Loucy (cell line): ENCODE measurements around the gene CPZ.
"Not testable (repeated sequence)": the region's sequence is repeated elsewhere in the genome, so short reads cannot be mapped to it uniquely, and the experiment has no call there.

ENCODE experiments used
- H2AFZ ChIP-seq: fragments of 200-600 bp; sonication (generic); 2 replicates; pipeline ENCODE4 v1.6.0; 2016; ENCODE audit warnings: antibody characterized with exemption, mild to moderate bottlenecking, low read length, moderate library complexity
- H3F3A ChIP-seq: fragments of 200-600 bp; 2 replicates; pipeline ENCODE4 v1.6.0; 2016; ENCODE audit warnings: antibody characterized with exemption, low read depth, mild to moderate bottlenecking
- H3K27me3 ChIP-seq: fragments of 200-600 bp; sonication (generic); 2 replicates; pipeline ENCODE4 v1.6.1; 2014; ENCODE audit warnings: low read length, mild to moderate bottlenecking; ENCODE audit not compliant: insufficient read depth, poor library complexity, severe bottlenecking
- H3K36me3 ChIP-seq: fragments of 200-600 bp; sonication (generic); 2 replicates; pipeline ENCODE4 v1.6.1; 2016; ENCODE audit warnings: low read length; ENCODE audit not compliant: insufficient read depth
- H3K4me1 ChIP-seq: fragments of 200-600 bp; sonication (generic); 2 replicates; pipeline ENCODE4 v1.5.1; 2014; ENCODE audit warnings: low read length, mild to moderate bottlenecking; ENCODE audit not compliant: insufficient read depth, poor library complexity, severe bottlenecking
- H3K4me2 ChIP-seq: fragments of 200-600 bp; sonication (generic); 2 replicates; pipeline ENCODE4 v1.6.0; 2014; ENCODE audit warnings: antibody characterized with exemption, low read length, low read depth, mild to moderate bottlenecking; ENCODE audit not compliant: poor library complexity, severe bottlenecking
- H3K4me3 ChIP-seq: fragments of 200-600 bp; sonication (generic); 2 replicates; pipeline ENCODE4 v1.5.1; 2014; ENCODE audit warnings: low read length, mild to moderate bottlenecking, mixed read lengths; ENCODE audit not compliant: poor library complexity, severe bottlenecking
- H3K79me2 ChIP-seq: fragments of 200-600 bp; sonication (generic); 2 replicates; pipeline ENCODE4 v1.6.1; 2014; ENCODE audit warnings: low read length; ENCODE audit not compliant: insufficient read depth
- H3K9ac ChIP-seq: fragments of 200-600 bp; sonication (generic); 2 replicates; pipeline ENCODE4 v1.6.0; 2014; ENCODE audit warnings: mild to moderate bottlenecking, low read depth, low read length, moderate library complexity; ENCODE audit not compliant: poor library complexity, severe bottlenecking
- H3K9me2 ChIP-seq: fragments of 200-600 bp; sonication (generic); replicated peaks from 2 replicates; pipeline ENCODE4 v1.6.1; 2016; ENCODE audit warnings: low read depth, low read length, mixed read lengths
- H3K9me3 ChIP-seq: fragments of 200-600 bp; sonication (generic); 2 replicates; pipeline ENCODE4 v1.6.1; 2014; ENCODE audit warnings: mild to moderate bottlenecking, antibody characterized with exemption, low read length, low read depth; ENCODE audit not compliant: insufficient read depth
- H4K20me1 ChIP-seq: fragments of 200-600 bp; sonication (generic); 2 replicates; pipeline ENCODE4 v1.6.0; 2014; ENCODE audit warnings: antibody characterized with exemption, low read length, mild to moderate bottlenecking; ENCODE audit not compliant: insufficient read depth, poor library complexity, severe bottlenecking
- CTCF ChIP-seq: fragments of 200-600 bp; sonication (generic); conservative IDR thresholded peaks from 2 replicates; pipeline ENCODE4 v1.5.1; 2014; ENCODE audit warnings: mild to moderate bottlenecking, antibody characterized with exemption, low read length
- EZH2phosphoT487 ChIP-seq: fragments of 200-600 bp; IDR thresholded peaks from 2 replicates; pipeline ENCODE4 v1.6.1; 2018; ENCODE audit warnings: antibody characterized with exemption, mild to moderate bottlenecking, moderate library complexity, borderline replicate concordance

Gene CPZ

DNA sequence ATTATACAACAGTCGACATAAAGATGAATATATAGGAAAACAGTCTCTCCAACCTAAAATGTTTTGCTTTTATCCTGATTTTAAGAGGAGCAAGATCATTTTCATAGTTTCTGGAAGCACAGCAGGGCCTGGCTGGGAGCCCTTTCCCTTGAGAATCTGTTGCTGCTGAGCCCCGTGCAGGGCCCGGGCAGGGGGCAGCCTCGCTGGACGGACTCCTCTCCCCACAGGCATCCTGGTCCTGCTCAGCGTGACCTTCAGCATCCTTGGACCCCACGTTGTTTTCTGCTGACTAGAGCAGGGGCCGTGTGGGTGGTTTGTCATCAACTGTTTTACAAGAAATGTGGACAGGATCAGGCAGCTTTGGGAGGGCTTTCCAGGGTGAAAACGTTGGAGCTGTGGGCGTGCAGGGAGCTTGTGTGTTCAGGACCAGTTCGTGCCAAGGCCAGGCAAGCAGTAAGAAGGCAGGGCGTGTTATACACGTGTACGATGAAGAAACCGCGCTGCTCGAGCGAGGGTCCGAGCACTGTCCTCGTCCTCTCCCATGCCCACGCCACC is 25.0 kb downstream of the CPZ start:
- Histone ChIP-seq H2AFZ (no peak overlapping the region), H3F3A (no peaks in the 10 kb centered on the region), H3K4me3 (no peak overlapping the region), H3K4me2 (no peak overlapping the region), H3K9ac (no peak overlapping the region), H3K9me2 (no peaks in the 10 kb centered on the region), H3K4me1 (no peaks in the 10 kb centered on the region), H3K27me3 (no peaks in the 10 kb centered on the region), H3K36me3 (no peaks in the 10 kb centered on the region), H3K9me3 (peaks cover 8% of the 10 kb centered on the region; the same call in 1 of the 2 replicates), H4K20me1 (no peaks in the 10 kb centered on the region), H3K79me2 (no peaks in the 10 kb centered on the region)
- no peak for TF ChIP-seq EZH2phosphoT487
- no peak for TF ChIP-seq CTCF

DNA sequence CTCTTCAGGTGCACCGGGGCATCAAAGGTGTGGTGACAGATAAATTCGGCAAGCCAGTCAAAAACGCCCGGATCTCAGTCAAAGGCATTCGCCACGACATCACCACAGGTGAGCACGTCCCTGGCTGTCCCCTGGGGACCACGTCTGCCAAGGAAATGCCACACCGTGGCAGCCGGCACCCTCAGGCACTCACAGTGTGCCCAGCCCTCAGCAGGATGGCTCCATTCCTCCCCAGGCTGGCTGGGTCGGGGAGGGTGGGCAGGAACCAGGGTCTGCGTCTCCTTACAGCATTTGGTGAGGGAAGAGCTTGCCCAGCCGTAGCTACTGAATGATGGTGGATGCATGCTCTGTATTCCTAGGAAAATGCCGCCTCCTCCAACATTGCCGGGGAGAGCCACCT is 25.9 kb downstream of the CPZ start:
- H3K36me3 ChIP-seq: no peaks in the 10 kb centered on the region
- peaks cover 8% of the 10 kb centered on the region; the same call in 1 of the 2 replicates for H3K9me3 ChIP-seq
- H3K4me3 ChIP-seq: no peak overlapping the region
- no peak overlapping the region for H2AFZ ChIP-seq
- H3K4me1 ChIP-seq: no peaks in the 10 kb centered on the region
- no peaks in the 10 kb centered on the region for H3K79me2 ChIP-seq
- H3K4me2 ChIP-seq: no peak overlapping the region
- TF ChIP-seq CTCF (no peak), EZH2phosphoT487 (no peak)
- H3K9me2 ChIP-seq: no peaks in the 10 kb centered on the region
- H3K27me3 ChIP-seq: no peaks in the 10 kb centered on the region
- H4K20me1 ChIP-seq: no peaks in the 10 kb centered on the region
- H3F3A ChIP-seq: no peaks in the 10 kb centered on the region
- no peak overlapping the region for H3K9ac ChIP-seq

DNA sequence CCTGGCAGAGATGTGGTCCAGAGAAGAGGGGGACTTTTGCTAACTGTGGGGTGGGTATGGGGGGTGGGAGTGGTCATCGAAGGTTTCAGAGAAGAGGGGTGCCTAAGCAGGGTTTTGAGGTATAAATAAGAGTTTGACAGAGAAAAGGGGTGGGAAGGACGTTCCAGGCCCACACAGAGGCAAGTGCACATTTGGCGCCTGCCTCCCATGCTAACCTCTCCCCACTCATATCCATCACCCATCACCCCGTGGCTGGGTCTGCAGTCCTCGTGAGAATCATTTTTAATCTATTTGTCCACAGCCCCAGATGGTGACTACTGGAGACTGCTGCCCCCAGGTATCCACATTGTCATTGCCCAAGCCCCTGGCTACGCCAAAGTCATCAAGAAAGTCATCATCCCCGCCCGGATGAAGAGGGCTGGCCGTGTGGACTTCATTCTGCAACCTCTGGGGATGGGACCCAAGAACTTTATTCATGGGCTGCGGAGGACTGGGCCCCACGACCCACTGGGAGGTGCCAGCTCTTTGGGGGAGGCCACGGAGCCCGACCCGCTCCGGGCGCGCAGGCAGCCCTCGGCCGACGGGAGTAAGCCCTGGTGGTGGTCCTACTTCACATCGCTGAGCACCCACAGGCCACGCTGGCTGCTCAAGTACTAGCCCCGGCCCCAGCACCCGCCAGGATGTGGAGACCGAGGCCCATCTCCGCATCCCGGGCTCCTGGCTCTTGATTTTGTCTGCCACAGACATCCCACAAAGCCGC is 26.6 kb downstream of the CPZ start:
- Histone ChIP-seq H3K9ac (no peak overlapping the region), H4K20me1 (no peaks in the 10 kb centered on the region), H2AFZ (no peak overlapping the region), H3K9me2 (no peaks in the 10 kb centered on the region), H3K9me3 (peaks cover 8% of the 10 kb centered on the region; the same call in 1 of the 2 replicates), H3K4me2 (no peak overlapping the region), H3K79me2 (no peaks in the 10 kb centered on the region), H3K4me1 (no peaks in the 10 kb centered on the region), H3K36me3 (no peaks in the 10 kb centered on the region), H3K4me3 (no peak overlapping the region), H3K27me3 (no peaks in the 10 kb centered on the region), H3F3A (no peaks in the 10 kb centered on the region)
- TF ChIP-seq CTCF (no peak), EZH2phosphoT487 (no peak)

- not testable (repeated sequence) for H3K9me2 ChIP-seq, H2AFZ ChIP-seq, H3K36me3 ChIP-seq, H3K27me3 ChIP-seq, H3K4me3 ChIP-seq, H3F3A ChIP-seq, H4K20me1 ChIP-seq, H3K9me3 ChIP-seq, H3K4me1 ChIP-seq, H3K4me2 ChIP-seq, H3K9ac ChIP-seq, H3K79me2 ChIP-seq
Measured at GRCh38 chr4:8621135-8621534, 28.6 kb downstream of the CPZ start.

- not testable (repeated sequence) for H3K36me3 ChIP-seq, H3K27me3 ChIP-seq, H3K9me3 ChIP-seq, H3K9me2 ChIP-seq, H3K4me1 ChIP-seq, H3K79me2 ChIP-seq, H3K4me2 ChIP-seq, H4K20me1 ChIP-seq, H3K4me3 ChIP-seq, H3F3A ChIP-seq, H3K9ac ChIP-seq, H2AFZ ChIP-seq
Measured at GRCh38 chr4:8624601-8625272, 32.2 kb downstream of the CPZ start.
